Measurements from ENCODE around the gene ISOC2.

ISOC2 gene

GRCh38 chr19:55460670-55461258 lies 678 bp downstream of the ISOC2 start:
- Histone ChIP-seq H3K27me3 (ENCODE audit: control insufficient read depth, insufficient read depth, low read length) (no peaks in the 10 kb centered on the region), H3K9ac (ENCODE audit: low read depth, low read length) (peak overlapping the region; percentile 96), H3K4me3 (ENCODE audit: low read length) (peak overlapping the region; percentile 97), H3K9me3 (replicated peaks; ENCODE audit: low read length) (no peaks in the 10 kb centered on the region), H3K4me1 (ENCODE audit: control insufficient read depth, insufficient read depth, low read length) (peaks cover 25% of the 10 kb centered on the region), H3K36me3 (ENCODE audit: insufficient read depth, low read length) (no peaks in the 10 kb centered on the region), H3K4me2 (ENCODE audit: low read length) (peak overlapping the region; percentile 99)

GRCh38 chr19:55459950-55460657 lies 1.3 kb downstream of the ISOC2 start:
- Histone ChIP-seq H3K4me2 (ENCODE audit: low read length) (peak overlapping the region; percentile 99), H3K27me3 (ENCODE audit: control insufficient read depth, insufficient read depth, low read length) (no peaks in the 10 kb centered on the region), H3K36me3 (ENCODE audit: insufficient read depth, low read length) (no peaks in the 10 kb centered on the region), H3K9me3 (replicated peaks; ENCODE audit: low read length) (no peaks in the 10 kb centered on the region), H3K4me1 (ENCODE audit: control insufficient read depth, insufficient read depth, low read length) (peaks cover 25% of the 10 kb centered on the region), H3K4me3 (ENCODE audit: low read length) (peak overlapping the region; percentile 97), H3K9ac (ENCODE audit: low read depth, low read length) (peak overlapping the region; percentile 96)

GRCh38 chr19:55459551-55459949 lies 1.9 kb downstream of the ISOC2 start:
- Histone ChIP-seq H3K27me3 (ENCODE audit: control insufficient read depth, insufficient read depth, low read length) (no peaks in the 10 kb centered on the region), H3K9ac (ENCODE audit: low read depth, low read length) (no peak overlapping the region), H3K4me2 (ENCODE audit: low read length) (peak overlapping the region; percentile 99), H3K4me3 (ENCODE audit: low read length) (no peak overlapping the region), H3K36me3 (ENCODE audit: insufficient read depth, low read length) (no peaks in the 10 kb centered on the region), H3K4me1 (ENCODE audit: control insufficient read depth, insufficient read depth, low read length) (peaks cover 25% of the 10 kb centered on the region), H3K9me3 (replicated peaks; ENCODE audit: low read length) (no peaks in the 10 kb centered on the region)

- no peak overlapping the region for H3K4me2 ChIP-seq (ENCODE audit: low read length)
- peaks cover 25% of the 10 kb centered on the region for H3K4me1 ChIP-seq (ENCODE audit: control insufficient read depth, insufficient read depth, low read length)
- H3K9ac ChIP-seq (ENCODE audit: low read depth, low read length), result no peak overlapping the region
- no peaks in the 10 kb centered on the region for H3K9me3 ChIP-seq (replicated peaks; ENCODE audit: low read length)
- no peak overlapping the region for H3K4me3 ChIP-seq (ENCODE audit: low read length)
- no peaks in the 10 kb centered on the region for H3K27me3 ChIP-seq (ENCODE audit: control insufficient read depth, insufficient read depth, low read length)
- H3K36me3 ChIP-seq (ENCODE audit: insufficient read depth, low read length), result no peaks in the 10 kb centered on the region
Measured at GRCh38 chr19:55457683-55458457, 3.6 kb downstream of the ISOC2 start.

- Histone ChIP-seq H3K36me3 (ENCODE audit: insufficient read depth, low read length) (no peaks in the 10 kb centered on the region), H3K9ac (ENCODE audit: low read depth, low read length) (no peak overlapping the region), H3K4me1 (ENCODE audit: control insufficient read depth, insufficient read depth, low read length) (peaks cover 19% of the 10 kb centered on the region), H3K27me3 (ENCODE audit: control insufficient read depth, insufficient read depth, low read length) (peaks cover 9% of the 10 kb centered on the region), H3K4me3 (ENCODE audit: low read length) (no peak overlapping the region), H3K4me2 (ENCODE audit: low read length) (no peak overlapping the region), H3K9me3 (replicated peaks; ENCODE audit: low read length) (no peaks in the 10 kb centered on the region)
Measured at GRCh38 chr19:55456347-55456746, 5.1 kb downstream of the ISOC2 start.

GRCh38 chr19:55455576-55456235 lies 5.7 kb downstream of the ISOC2 start:
- Histone ChIP-seq H3K9me3 (replicated peaks; ENCODE audit: low read length) (no peaks in the 10 kb centered on the region), H3K9ac (ENCODE audit: low read depth, low read length) (no peak overlapping the region), H3K27me3 (ENCODE audit: control insufficient read depth, insufficient read depth, low read length) (peaks cover 12% of the 10 kb centered on the region), H3K4me2 (ENCODE audit: low read length) (no peak overlapping the region), H3K36me3 (ENCODE audit: insufficient read depth, low read length) (no peaks in the 10 kb centered on the region), H3K4me1 (ENCODE audit: control insufficient read depth, insufficient read depth, low read length) (peaks cover 13% of the 10 kb centered on the region), H3K4me3 (ENCODE audit: low read length) (no peak overlapping the region)

DNA sequence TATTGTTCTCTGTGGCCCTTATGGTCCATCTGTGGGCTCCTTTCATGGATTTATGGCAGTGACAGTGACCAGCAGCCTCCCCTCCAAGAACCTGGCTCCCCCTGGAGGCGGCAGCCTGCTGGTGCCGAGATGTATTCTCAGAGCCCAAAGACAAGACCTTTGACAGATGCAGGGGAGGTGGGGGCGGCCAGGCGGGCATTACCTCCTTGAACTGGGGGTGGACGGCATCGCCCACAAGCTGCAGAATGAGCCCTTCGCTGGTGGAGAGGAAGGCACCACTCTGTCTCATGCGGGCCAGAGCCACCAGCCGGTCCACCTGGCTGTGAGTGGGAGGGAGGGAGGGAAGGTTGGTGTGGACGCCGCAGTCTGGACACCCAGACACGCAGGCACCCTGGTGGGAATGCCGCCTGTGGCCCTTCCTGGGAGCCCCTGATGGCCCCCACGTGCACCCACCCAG lies 6.6 kb downstream of the ISOC2 start:
- Histone ChIP-seq H3K4me2 (ENCODE audit: low read length) (no peak overlapping the region), H3K9me3 (replicated peaks; ENCODE audit: low read length) (no peaks in the 10 kb centered on the region), H3K36me3 (ENCODE audit: insufficient read depth, low read length) (no peaks in the 10 kb centered on the region), H3K9ac (ENCODE audit: low read depth, low read length) (no peak overlapping the region), H3K4me1 (ENCODE audit: control insufficient read depth, insufficient read depth, low read length) (peaks cover 4% of the 10 kb centered on the region), H3K4me3 (ENCODE audit: low read length) (no peak overlapping the region), H3K27me3 (ENCODE audit: control insufficient read depth, insufficient read depth, low read length) (peaks cover 18% of the 10 kb centered on the region)

DNA sequence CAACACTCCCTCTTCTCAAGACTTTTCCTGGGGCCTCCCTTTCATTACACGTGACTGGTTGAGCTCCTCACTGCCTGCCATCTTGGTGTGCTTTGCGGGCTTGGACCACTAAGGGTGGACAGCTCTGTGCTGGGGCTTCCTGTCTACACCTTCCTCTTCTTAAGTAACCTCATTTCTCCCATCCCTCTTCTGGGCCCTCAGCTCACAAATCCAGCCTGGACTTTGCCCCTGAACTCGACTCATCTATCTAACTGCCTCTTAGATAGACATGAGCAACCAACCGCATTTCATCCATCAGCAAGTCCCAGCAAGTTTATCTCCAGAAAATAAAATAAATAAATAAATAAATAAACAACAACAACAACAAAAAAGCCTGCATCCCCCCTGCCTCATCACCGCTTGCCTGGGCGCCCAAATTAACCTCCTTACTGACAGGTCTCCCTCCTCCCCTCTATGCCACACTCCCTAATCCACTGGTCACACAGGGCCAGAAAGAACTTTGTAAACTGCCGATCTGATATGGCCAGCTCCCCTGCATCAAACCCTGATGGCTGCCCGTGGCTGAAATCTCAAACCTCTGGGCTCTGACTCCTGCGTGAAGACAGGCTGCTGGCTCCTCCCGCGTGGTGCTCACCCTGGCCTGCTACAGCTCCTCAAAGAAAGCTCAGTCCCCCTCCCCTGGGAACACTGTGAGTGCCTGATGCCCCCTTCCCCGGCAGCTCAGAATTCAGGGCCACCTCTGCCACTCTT lies 7.8 kb downstream of the ISOC2 start:
- no peaks in the 10 kb centered on the region for H3K4me1 ChIP-seq (ENCODE audit: control insufficient read depth, insufficient read depth, low read length)
- no peak overlapping the region for H3K4me2 ChIP-seq (ENCODE audit: low read length)
- peaks cover 26% of the 10 kb centered on the region for H3K27me3 ChIP-seq (ENCODE audit: control insufficient read depth, insufficient read depth, low read length)
- no peak overlapping the region for H3K9ac ChIP-seq (ENCODE audit: low read depth, low read length)
- no peak overlapping the region for H3K4me3 ChIP-seq (ENCODE audit: low read length)
- H3K36me3 ChIP-seq (ENCODE audit: insufficient read depth, low read length), result no peaks in the 10 kb centered on the region
- no peaks in the 10 kb centered on the region for H3K9me3 ChIP-seq (replicated peaks; ENCODE audit: low read length)

DNA sequence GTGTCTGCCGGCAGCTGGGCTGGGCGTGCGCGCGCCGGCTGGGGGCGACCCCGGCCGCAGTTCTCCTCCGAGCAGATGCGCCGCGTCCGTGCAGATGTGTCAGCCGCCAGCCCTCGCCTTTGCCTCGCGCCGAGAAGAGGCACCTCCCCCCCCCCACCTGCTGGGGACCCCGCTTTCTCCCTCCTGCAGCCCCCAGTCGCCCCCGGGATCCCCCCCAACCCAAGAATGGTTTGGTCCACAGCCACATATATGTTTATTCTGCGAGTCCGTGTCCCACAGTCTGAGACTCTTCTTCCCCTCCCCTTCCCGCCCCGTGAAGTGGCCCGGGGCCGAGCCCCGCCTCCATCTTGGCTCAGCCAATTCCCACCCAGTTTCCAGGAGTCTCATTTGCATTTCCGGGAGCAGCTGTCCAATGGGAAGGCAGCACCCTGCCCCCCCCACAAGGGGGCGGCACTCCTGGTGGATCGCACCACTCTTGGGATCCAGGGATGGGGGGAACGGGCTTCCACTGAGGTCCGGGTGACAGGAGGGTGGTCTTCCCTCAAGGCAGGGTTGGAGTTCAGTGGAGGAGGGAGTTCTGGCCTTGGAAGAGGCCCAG lies 8.6 kb downstream of the ISOC2 start:
- no peak overlapping the region for H3K9ac ChIP-seq (ENCODE audit: low read depth, low read length)
- H3K4me1 ChIP-seq (ENCODE audit: control insufficient read depth, insufficient read depth, low read length), result no peaks in the 10 kb centered on the region
- H3K36me3 ChIP-seq (ENCODE audit: insufficient read depth, low read length), result no peaks in the 10 kb centered on the region
- no peak overlapping the region for H3K4me2 ChIP-seq (ENCODE audit: low read length)
- H3K4me3 ChIP-seq (ENCODE audit: low read length), result no peak overlapping the region
- no peaks in the 10 kb centered on the region for H3K9me3 ChIP-seq (replicated peaks; ENCODE audit: low read length)
- H3K27me3 ChIP-seq (ENCODE audit: control insufficient read depth, insufficient read depth, low read length), result peaks cover 27% of the 10 kb centered on the region

GRCh38 chr19:55451965-55452748 lies 9.3 kb downstream of the ISOC2 start:
- Histone ChIP-seq H3K4me1 (ENCODE audit: control insufficient read depth, insufficient read depth, low read length) (no peaks in the 10 kb centered on the region), H3K27me3 (ENCODE audit: control insufficient read depth, insufficient read depth, low read length) (peaks cover 34% of the 10 kb centered on the region), H3K36me3 (ENCODE audit: insufficient read depth, low read length) (no peaks in the 10 kb centered on the region), H3K4me2 (ENCODE audit: low read length) (no peak overlapping the region), H3K9me3 (replicated peaks; ENCODE audit: low read length) (no peaks in the 10 kb centered on the region), H3K4me3 (ENCODE audit: low read length) (no peak overlapping the region), H3K9ac (ENCODE audit: low read depth, low read length) (no peak overlapping the region)

All from skeletal muscle satellite cell (primary cell).